GM19328 (cell line): ENCODE data around the gene UBAC1.
"Not testable (repeated sequence)": the region's sequence is repeated elsewhere in the genome, so short reads cannot be mapped to it uniquely, and the experiment has no call there.

ENCODE experiments used
- ATAC-seq: cut with Tn5 transposase; IDR thresholded peaks from one replicate; pipeline ENCODE4 v1.9.1; 2021; ENCODE audit warnings: mild to moderate bottlenecking, moderate library complexity; ENCODE audit not compliant: unreplicated experiment

The UBAC1 gene

GRCh38 chr9:135979547-135980166 is 18.5 kb upstream of the UBAC1 start:
- ATAC-seq = no peak

GRCh38 chr9:135978642-135979546 is 17.7 kb upstream of the UBAC1 start:
- ATAC-seq = no peak

GRCh38 chr9:135976944-135977343 is 15.8 kb upstream of the UBAC1 start:
- no peak for ATAC-seq

- ATAC-seq = no peak
Observed at GRCh38 chr9:135976531-135976930, 15.4 kb upstream of the UBAC1 start.

- ATAC-seq = no peak
Observed at GRCh38 chr9:135975834-135976233, 14.7 kb upstream of the UBAC1 start.

- no peak for ATAC-seq
Observed at GRCh38 chr9:135974220-135974573, 13.0 kb upstream of the UBAC1 start.

GRCh38 chr9:135973277-135974219 is 12.4 kb upstream of the UBAC1 start:
- ATAC-seq = no peak

GRCh38 chr9:135971892-135972291 is 10.7 kb upstream of the UBAC1 start:
- no peak for ATAC-seq

- no peak for ATAC-seq
Observed at GRCh38 chr9:135971111-135971766, 10.1 kb upstream of the UBAC1 start.

GRCh38 chr9:135970128-135970815 is 9.1 kb upstream of the UBAC1 start:
- ATAC-seq = no peak

GRCh38 chr9:135969064-135969683 is 8.0 kb upstream of the UBAC1 start:
- no peak for ATAC-seq

- no peak for ATAC-seq
Observed at GRCh38 chr9:135968601-135969000, 7.4 kb upstream of the UBAC1 start.

GRCh38 chr9:135968083-135968476 is 6.9 kb upstream of the UBAC1 start:
- ATAC-seq = no peak

GRCh38 chr9:135966916-135967260 is 5.7 kb upstream of the UBAC1 start:
- ATAC-seq = not testable (repeated sequence)

- ATAC-seq = no peak
Observed at GRCh38 chr9:135965124-135965756, 4.1 kb upstream of the UBAC1 start.

- ATAC-seq = no peak
Observed at GRCh38 chr9:135963938-135964337, 2.8 kb upstream of the UBAC1 start.

- no peak for ATAC-seq
Observed at GRCh38 chr9:135963338-135963737, 2.2 kb upstream of the UBAC1 start.

- no peak for ATAC-seq
Observed at GRCh38 chr9:135962696-135963307, 1.6 kb upstream of the UBAC1 start.
